GM12892 (cell line): ENCODE measurements around the gene UBA6.

Experiments
- POLR2A ChIP-seq: IDR thresholded peaks from 2 replicates; pipeline ENCODE4 v1.6.1; 2011; ENCODE audit warnings: low read depth, low read length, control low read depth
- POLR2AphosphoS5 ChIP-seq: IDR thresholded peaks from 2 replicates; pipeline ENCODE4 v1.6.1; 2011; ENCODE audit warnings: low read depth, low read length, control low read depth
- TAF1 ChIP-seq: IDR thresholded peaks from 2 replicates; pipeline ENCODE4 v1.6.1; 2011; ENCODE audit warnings: low read depth, mild to moderate bottlenecking, control low read depth, low read length, borderline replicate concordance

- TF ChIP-seq POLR2A (no peak), POLR2AphosphoS5 (no peak), TAF1 (no peak)
Measured at GRCh38 chr4:67750691-67751090, 49.7 kb upstream of the UBA6 start.
